Measurements from ENCODE around the gene PRKG1. TPM values are rescaled to one million over a fixed set of nuclear protein-coding genes. Genes with fewer than 3 reads are reported as not detected.

The PRKG1 gene
- total RNA-seq, 2 donors from 2014 or later = 17.2 TPM

DNA sequence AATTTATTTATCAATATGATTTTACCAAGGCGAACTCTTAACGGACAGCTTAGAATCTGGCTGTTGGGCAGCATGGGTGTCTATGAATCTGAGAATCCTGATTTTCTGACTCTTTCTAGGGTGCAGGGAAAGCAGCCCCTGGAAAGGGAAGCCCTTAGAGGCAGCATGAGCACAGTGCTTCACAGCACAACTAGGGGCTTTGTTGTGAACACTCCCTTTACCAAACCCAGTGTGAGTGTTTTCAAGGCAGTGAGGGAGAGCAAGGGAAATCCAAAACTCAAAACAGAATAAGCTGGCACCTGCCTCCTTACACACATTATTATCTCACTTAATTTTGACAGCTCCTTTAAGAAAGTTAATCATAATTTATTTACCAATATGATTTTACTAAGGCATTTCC is 741.4 kb downstream of the PRKG1 start:
- ATAC-seq (no peak), DNase-seq (no peak)
- intact Hi-C loops (cut with DNase I, micrococcal nuclease) = no loop called here

DNA sequence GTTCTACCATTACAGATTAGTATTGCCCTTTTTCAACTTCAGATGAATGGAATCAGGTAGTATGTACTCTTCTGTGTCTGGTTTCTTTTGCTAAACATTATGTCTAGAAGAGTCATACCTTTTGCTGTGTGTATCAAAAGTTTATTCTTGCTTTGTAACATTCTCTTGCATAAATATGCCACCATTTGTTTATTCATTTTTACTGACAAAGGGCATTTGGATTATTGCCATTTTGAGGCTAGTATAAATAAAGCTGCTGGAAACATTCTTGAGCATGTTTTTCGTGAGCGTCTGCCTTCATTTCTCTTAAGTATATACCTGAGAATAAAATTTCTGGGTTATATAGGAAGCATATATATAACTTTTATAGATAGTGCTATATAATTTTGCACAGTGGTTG is 746.8 kb downstream of the PRKG1 start:
- no peak for ATAC-seq
- intact Hi-C loops (cut with DNase I, micrococcal nuclease) = no loop called here
- DNase-seq = no peak

GRCh38 chr10:51821745-51822144 is 747.5 kb downstream of the PRKG1 start:
- no peak for DNase-seq
- intact Hi-C loops (cut with DNase I, micrococcal nuclease) = no loop called here
- no peak for ATAC-seq

DNA sequence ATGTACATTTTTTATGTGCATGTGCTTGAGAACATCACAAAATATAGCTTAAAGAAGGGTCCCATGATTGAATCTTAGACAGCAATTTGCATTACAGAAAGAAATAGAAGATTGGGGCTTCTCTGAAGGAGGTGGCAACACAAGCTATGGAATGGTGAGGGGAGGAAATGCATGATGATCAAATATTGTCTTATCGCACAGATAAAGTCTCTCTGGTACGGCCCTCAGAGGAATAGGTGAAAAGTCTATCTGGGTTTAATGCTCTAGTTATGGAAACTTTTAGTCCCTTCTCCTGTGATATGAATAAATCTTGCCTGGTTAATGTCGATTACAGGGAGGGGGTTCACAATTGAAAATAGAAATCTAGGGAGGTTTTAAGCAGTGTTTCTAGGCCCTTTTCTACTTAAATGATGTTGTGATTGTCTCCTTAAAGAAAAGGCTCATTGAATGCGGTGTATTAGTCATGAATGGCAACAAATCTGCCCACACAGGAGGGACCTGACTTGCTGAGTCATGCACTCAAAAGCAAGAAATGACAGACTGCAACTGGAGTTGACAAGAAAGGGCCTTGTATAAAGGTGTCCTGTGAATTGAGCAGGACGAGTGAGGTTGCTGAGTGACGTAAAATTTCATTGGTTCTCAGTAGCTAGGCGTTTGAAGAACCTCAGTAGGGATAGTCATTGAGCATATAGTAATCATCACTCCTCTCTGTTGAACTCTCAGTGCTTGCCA is 758.5 kb downstream of the PRKG1 start:
- no peak for ATAC-seq
- no peak for DNase-seq
- intact Hi-C loops (cut with DNase I, micrococcal nuclease) = no loop called here

GRCh38 chr10:51834548-51834947 is 760.3 kb downstream of the PRKG1 start:
- ATAC-seq (no peak), DNase-seq (no peak)
- intact Hi-C loops (cut with DNase I, micrococcal nuclease) = no loop called here

DNA sequence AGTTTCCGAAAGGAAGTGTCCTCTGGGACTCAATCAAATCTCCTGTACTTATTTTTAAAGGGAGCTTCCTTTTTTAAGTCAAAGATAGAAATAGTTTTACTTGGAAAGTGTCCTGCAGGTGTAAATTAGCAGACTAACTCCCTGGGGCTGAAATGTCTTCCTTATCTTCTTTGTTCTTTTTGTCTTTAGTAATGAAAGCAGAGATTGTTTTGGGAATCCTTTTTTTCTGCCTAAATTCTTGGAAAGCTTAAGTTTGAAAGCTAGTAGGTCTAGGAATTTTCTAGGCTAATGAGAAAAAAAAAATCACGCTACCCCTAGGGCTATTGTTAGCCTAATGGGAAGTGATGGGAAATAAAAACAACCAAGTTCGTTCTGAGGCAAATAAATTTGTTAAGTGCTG is 764.2 kb downstream of the PRKG1 start:
- intact Hi-C loops (cut with DNase I, micrococcal nuclease) = no loop called here
- DNase-seq (no peak), ATAC-seq (no peak)

DNA sequence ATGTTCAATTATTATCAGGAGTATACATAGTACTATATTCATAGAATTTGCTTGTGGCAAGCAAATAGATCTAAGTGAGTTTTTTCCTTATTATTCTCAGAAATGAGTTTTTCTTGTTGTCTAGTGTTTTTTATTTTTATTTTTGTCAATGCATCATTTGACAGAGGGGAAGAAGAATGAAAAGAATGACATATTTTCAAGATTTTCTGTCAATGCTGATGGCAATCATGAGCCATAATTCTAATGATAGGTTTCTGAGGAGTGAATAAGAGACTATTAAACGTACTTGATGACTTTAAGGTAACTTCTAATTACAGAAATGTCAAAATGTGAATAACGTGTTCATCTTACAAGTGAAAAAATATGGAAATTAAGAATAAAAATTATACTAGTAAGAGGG is 769.7 kb downstream of the PRKG1 start:
- intact Hi-C loops (cut with DNase I, micrococcal nuclease) = no loop called here
- DNase-seq (no peak), ATAC-seq (no peak)

- ATAC-seq (no peak), DNase-seq (no peak)
- intact Hi-C loops (cut with DNase I, micrococcal nuclease) = no loop called here
These were observed 772.7 kb downstream of the PRKG1 start for GRCh38 chr10:51846856-51847506.

DNA sequence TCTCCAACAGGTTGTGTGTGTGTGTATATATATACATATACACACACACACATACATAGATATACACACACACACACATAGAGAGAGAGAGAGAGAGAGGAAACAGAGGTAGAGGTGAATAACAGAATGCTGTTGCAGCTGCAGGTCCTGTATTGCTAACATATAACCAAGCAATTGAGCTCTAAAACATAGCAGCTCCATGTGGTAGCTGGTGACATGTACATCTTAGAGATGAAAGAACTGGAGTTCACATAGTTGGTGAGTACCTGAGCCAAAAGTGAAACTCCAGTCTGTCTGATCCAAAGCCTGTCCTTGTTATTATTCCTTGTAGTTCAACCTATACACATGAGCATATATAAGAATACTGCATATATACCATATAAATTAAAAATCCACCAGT is 778.0 kb downstream of the PRKG1 start:
- intact Hi-C loops (cut with DNase I, micrococcal nuclease) = no loop called here
- ATAC-seq = no peak
- DNase-seq = no peak

DNA sequence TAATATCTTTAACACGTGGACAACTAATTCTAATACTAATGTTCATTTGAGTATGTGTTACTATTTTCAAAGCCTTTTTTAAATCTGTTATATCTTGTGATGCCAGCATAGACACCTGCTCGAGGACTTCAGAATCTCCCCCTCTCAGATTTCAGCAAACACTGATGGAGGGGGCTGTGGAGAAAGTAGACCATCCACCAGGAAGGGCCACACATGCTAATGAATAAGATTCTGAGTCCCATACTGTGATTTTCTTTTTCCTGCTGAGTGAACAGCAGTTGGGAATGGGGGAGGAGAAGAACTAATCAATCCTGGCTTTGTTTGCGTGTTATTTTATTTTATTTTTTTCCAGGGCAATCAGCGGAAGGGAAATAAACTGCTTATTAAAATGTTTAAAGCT is 783.0 kb downstream of the PRKG1 start:
- DNase-seq (no peak), ATAC-seq (no peak)
- intact Hi-C loops (cut with DNase I, micrococcal nuclease) = no loop called here

DNA sequence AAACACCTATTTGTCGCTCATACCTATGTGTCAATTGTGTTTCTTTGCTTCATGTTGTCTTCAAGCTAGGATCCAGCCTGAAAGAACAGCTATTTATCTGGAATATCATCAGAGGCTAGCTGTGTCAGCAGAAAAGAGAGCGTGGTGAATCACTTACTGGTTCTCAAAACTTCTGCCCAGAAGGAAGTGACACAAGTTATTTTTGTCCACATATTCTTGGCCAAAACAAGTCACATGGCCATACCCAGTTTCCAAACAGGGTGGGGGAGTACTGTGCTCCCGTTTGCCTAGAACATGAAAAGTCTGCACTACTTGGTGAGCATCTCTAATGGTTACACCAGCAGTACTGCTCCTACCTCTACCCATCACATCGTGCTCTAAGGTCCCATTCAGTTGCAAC is 786.0 kb downstream of the PRKG1 start:
- intact Hi-C loops (cut with DNase I, micrococcal nuclease) = no loop called here
- no peak for ATAC-seq
- DNase-seq = no peak

- DNase-seq (no peak), ATAC-seq (no peak)
- intact Hi-C loops (cut with DNase I, micrococcal nuclease) = no loop called here
These were observed 786.8 kb downstream of the PRKG1 start for GRCh38 chr10:51861051-51861450.

DNA sequence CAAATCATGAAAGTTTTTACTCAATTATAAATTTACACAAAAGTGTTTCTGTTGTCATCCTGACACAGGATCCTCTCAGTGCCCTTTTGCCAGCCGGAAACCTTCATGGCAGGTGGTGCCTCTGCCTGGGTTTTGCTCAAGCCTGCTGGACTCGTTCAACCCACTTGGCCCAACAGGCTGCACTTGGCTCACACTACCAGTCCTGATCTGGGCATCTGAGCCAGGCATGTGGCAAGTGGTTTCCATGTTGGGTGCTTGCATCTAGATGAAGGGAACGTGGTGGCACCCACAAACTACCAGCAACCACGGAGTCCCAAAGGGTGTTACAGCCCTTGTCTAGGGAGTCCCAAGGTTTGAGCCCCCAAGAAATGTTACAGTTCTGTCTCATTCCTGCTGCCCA is 787.4 kb downstream of the PRKG1 start:
- no peak for ATAC-seq
- intact Hi-C loops (cut with DNase I, micrococcal nuclease) = no loop called here
- DNase-seq = no peak

GRCh38 chr10:51862149-51862548 is 787.9 kb downstream of the PRKG1 start:
- ATAC-seq (no peak), DNase-seq (no peak)
- intact Hi-C loops (cut with DNase I, micrococcal nuclease) = no loop called here

GRCh38 chr10:51867956-51868355 is 793.7 kb downstream of the PRKG1 start:
- intact Hi-C loops (cut with DNase I, micrococcal nuclease) = no loop called here
- DNase-seq (no peak), ATAC-seq (no peak)

DNA sequence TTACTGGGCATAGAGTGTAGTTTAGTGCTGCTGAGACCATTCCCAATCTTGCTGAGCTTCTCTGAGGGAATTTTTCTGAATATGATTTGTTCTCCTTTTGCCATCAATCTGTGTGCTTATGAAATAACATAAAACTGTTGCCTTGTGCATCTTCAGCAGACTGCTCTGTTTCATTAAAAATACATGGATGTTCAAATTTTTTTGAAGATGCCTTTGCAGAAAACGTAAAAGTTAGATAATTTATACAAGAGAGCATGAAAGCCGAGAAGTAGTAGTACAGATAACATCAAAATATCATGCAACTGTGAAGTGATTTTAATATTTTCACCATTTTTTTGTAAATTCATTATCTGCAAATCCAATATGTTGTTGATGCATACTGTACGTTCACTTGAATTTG is 799.8 kb downstream of the PRKG1 start:
- intact Hi-C loops (cut with DNase I, micrococcal nuclease) = no loop called here
- DNase-seq (no peak), ATAC-seq (no peak)

GRCh38 chr10:51875610-51876009 is 801.3 kb downstream of the PRKG1 start:
- DNase-seq (no peak), ATAC-seq (no peak)
- intact Hi-C loops (cut with DNase I, micrococcal nuclease) = no loop called here

GRCh38 chr10:51876503-51876902 is 802.2 kb downstream of the PRKG1 start:
- DNase-seq (no peak), ATAC-seq (no peak)
- intact Hi-C loops (cut with DNase I, micrococcal nuclease) = no loop called here

DNA sequence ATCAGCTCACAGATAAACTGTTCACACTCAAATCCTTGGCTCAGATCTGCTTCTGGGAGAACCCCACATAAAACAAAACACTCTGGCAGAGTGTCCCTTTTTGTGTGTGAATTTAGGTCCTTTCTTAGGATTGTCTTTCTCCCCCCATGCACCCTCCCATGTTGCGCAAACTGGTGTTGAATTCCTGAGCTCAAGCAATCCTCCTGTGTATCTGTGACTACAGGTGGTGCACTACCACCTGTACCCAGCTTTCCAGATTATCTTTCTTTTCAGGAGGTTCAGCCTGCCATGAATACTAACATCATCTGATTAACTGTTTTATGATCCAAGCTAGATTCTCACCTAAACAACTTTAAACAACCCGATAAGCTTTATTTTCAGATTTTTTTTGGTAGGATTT is 802.7 kb downstream of the PRKG1 start:
- no peak for ATAC-seq
- no peak for DNase-seq
- intact Hi-C loops (cut with DNase I, micrococcal nuclease) = no loop called here

- no peak for ATAC-seq
- DNase-seq = no peak
- intact Hi-C loops (cut with DNase I, micrococcal nuclease) = no loop called here
These were observed 803.3 kb downstream of the PRKG1 start for GRCh38 chr10:51877636-51878035.

DNA sequence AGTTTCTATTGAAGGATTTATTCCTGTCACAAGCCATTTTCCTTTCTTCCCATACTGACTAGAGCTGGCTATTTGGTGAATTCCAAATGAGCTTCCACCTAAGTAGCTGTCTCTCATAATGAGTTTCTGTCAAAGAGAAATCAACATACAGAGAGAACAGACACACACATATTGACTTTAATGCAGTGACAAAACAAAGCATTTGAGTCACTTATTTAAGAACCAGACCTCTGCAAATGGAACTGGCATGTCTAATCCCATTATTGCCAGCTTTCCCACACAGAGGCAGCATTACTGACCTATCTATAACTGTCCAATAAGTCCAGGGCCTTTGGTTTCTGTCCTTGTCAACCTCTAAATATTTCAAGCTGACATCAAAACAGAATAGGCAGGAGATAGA is 804.4 kb downstream of the PRKG1 start:
- intact Hi-C loops (cut with DNase I, micrococcal nuclease) = no loop called here
- DNase-seq = no peak
- no peak for ATAC-seq

Data from left colon (tissue), 2 donors.